BJ (cell line): ENCODE results near the gene TBX15. TPM values are rescaled to one million over a fixed set of nuclear protein-coding genes. Genes with fewer than 3 reads are reported as not detected.

Source experiments
- CTCF ChIA-PET: fragments of 350-600 bp; formaldehyde crosslinking; extraction: SDS; loops from one replicate; lab custom pipeline; 2021; ENCODE audit warnings: antibody characterized with exemption, inconsistent platforms; lab: Yijun Ruan, JAX
- POLR2A ChIA-PET: fragments of 300-600 bp; sonication (Branson Sonifier 250); formaldehyde crosslinking; extraction: SDS; loops from one replicate; lab custom pipeline; 2021; ENCODE audit warnings: antibody characterized with exemption; lab: Charles Lee
- DNase-seq: peaks from one replicate; pipeline ENCODE4 v3.0.0-alpha.2; 2011; ENCODE audit warnings: low read depth
- H3K27me3 ChIP-seq: 2 replicates; pipeline ENCODE4 v1.6.0; 2011; ENCODE audit warnings: low read length; ENCODE audit not compliant: control insufficient read depth, insufficient read depth
- H3K36me3 ChIP-seq: 2 replicates; pipeline ENCODE4 v1.5.1; 2011; ENCODE audit warnings: low read length; ENCODE audit not compliant: control insufficient read depth, insufficient read depth
- H3K4me3 ChIP-seq: 2 replicates; pipeline ENCODE4 v1.5.1; 2011; ENCODE audit warnings: low read depth, mild to moderate bottlenecking, control low read depth, low read length
- CTCF ChIP-seq: IDR thresholded peaks from 2 replicates; pipeline ENCODE4 v1.5.1; 2011; ENCODE audit warnings: low read depth, mild to moderate bottlenecking, control low read depth, inconsistent platforms, low read length, moderate library complexity; ENCODE audit not compliant: insufficient read depth
- polyA plus RNA-seq: library from polyadenylated mRNA; depleted of rRNA; stranded (reverse); fragments of >200 nt; gene quantifications from 2 replicates; pipeline ENCODE4 v1.2.3, GENCODE V29; 2011

The TBX15 gene
- polyA plus RNA-seq, 1 experiment, result 14.8 TPM

GRCh38 chr1:118913818-118914217 is 74.3 kb downstream of the TBX15 start:
- ChIA-PET CTCF (no interaction called here), POLR2A (no interaction called here)
- no peak for TF ChIP-seq CTCF
- Histone ChIP-seq H3K36me3 (peaks cover 2% of the 10 kb centered on the region), H3K27me3 (no peaks in the 10 kb centered on the region), H3K4me3 (no peak overlapping the region)
- no peak for DNase-seq

DNA sequence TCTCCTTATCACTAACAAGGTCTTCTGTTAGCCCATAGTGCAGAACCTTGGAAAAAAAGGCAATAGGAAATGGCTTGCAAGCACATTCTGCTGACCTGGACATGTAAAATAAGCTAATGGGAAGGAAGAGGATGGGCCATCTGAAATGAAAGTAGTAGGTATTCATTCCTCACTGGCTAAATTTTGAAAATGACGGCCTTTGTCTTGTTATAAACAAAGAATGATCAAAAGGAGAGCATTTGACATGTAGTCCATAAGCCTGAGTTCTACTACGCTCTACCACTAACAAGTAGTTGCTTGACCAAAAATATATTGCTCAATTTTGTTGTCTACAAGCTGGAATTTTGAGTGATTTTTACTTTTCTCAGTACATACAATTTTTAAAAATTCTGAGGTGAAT is 75.6 kb downstream of the TBX15 start:
- Histone ChIP-seq H3K36me3 (peaks cover 2% of the 10 kb centered on the region), H3K27me3 (no peaks in the 10 kb centered on the region), H3K4me3 (no peak overlapping the region)
- no peak for TF ChIP-seq CTCF
- ChIA-PET POLR2A (no interaction called here), CTCF (interaction anchor here (0.6 to 0.7 kb wide), 3 partner anchors 13 to 83 kb away, joined by 3 to 4 read pairs (median 4); no protein-coding TSS in a partner anchor)
- DNase-seq, result no peak

- CTCF ChIA-PET, result no interaction called here
- H3K36me3 ChIP-seq, result peaks cover 4% of the 10 kb centered on the region
Observed at GRCh38 chr1:118911571-118911970, 76.6 kb downstream of the TBX15 start.

GRCh38 chr1:118907466-118907865 is 80.7 kb downstream of the TBX15 start:
- no peak for TF ChIP-seq CTCF
- ChIA-PET POLR2A (no interaction called here), CTCF (interaction anchor here (0.7 to 1.5 kb wide), 2 partner anchors 13 to 1218 kb away, joined by 3 read pairs; no protein-coding TSS in a partner anchor)
- H3K4me3 ChIP-seq, result no peak overlapping the region
- peaks cover 4% of the 10 kb centered on the region for H3K36me3 ChIP-seq
- H3K27me3 ChIP-seq, result no peaks in the 10 kb centered on the region
- DNase-seq, result no peak

More at GRCh38 chr1:118911571-118911970, 76.6 kb downstream of the TBX15 start:
- Histone ChIP-seq H3K4me3 (no peak overlapping the region), H3K27me3 (no peaks in the 10 kb centered on the region)
- DNase-seq, result no peak
- no peak for TF ChIP-seq CTCF
- POLR2A ChIA-PET, result no interaction called here

DNA sequence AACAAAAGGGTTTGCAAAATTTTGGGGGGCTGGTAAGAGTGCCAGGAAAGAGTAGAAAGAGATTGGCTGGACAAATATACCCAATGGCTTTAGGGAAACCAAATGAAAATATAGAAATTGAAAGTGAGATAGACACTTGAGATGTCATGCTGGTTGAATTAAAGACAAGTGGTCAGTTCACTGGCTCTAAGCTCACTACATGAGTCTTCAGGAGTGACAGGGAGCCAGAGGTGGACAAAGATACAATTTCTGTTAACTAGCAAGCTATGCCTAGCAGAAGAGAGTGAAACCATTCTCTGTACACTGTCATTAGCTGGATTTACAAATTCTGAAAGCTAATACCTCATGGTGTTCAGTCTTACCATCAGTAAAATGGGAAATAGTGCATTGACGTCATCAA is 82.5 kb downstream of the TBX15 start:
- Histone ChIP-seq H3K4me3 (no peak overlapping the region), H3K36me3 (peaks cover 4% of the 10 kb centered on the region; the same call in 1 of the 2 replicates), H3K27me3 (no peaks in the 10 kb centered on the region)
- POLR2A ChIA-PET, result no interaction called here
- CTCF ChIA-PET, result interaction anchor here (0.5 kb wide), 1 partner anchor 29 kb away, joined by 3 read pairs; no protein-coding TSS in a partner anchor
- DNase-seq, result no peak
- no peak for TF ChIP-seq CTCF
